ENCODE data around the gene HELZ2. TPM values are rescaled to one million over a fixed set of nuclear protein-coding genes. Genes with fewer than 3 reads are reported as not detected.
"Not testable (repeated sequence)": the region's sequence is repeated elsewhere in the genome, so short reads cannot be mapped to it uniquely, and the experiment has no call there.

HELZ2 gene
- total RNA-seq, 1 experiment from 2014 or later, result 27.5 TPM

DNA sequence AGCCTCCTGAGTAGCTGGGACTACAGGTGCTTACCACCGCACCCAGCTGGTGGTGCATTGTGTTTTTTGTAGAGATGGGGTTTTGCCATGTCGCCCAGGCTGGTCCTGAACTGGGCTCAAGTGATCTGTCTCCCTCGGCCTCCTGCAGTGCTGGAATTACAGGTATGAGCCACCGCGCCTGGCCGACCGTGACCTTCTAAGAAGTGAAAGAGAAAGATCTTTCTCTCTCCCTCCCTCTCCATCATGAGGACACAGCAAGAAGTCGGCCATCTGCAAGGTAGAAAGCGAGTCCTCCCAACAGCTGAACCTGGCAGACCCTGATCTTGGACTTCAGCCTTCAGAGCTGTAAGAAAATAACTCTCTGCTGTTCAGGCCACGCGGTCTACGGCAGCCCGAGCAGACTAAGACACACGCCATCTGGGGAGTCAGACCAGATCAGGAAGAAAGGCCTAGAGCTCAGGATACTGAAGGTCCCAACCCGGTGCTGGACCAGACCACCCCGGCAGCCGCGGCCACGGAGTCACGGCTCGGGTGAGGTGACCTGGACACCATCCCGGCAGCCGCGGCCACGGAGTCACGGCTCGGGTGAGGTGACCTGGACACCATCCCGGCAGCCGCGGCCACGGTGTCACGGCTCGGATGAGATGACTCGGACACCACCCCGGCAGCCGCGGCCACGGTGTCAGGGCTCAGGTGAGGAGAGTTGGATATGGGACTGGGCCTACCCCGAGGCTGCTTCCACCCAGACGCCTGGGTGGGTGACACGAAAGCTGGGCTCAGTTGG is 43.2 kb upstream of the HELZ2 start:
- POLR2A ChIA-PET, result interaction anchor here (0.8 to 1.0 kb wide), 2 partner anchors 17 to 24 kb away, joined by 3 to 4 read pairs; no protein-coding TSS in a partner anchor
- Mint-ChIP-seq H3K27ac (no peak overlapping the region), H3K36me3 (peaks cover 43% of the 10 kb centered on the region), H3K27me3 (ENCODE audit: low read depth) (no peaks in the 10 kb centered on the region; the same call in 1 of the 2 replicates), H3K4me3 (no peak overlapping the region), H3K9me3 (peaks cover 14% of the 10 kb centered on the region), H3K4me1 (peaks cover 2% of the 10 kb centered on the region)
- TF ChIP-seq, protein P1, sequence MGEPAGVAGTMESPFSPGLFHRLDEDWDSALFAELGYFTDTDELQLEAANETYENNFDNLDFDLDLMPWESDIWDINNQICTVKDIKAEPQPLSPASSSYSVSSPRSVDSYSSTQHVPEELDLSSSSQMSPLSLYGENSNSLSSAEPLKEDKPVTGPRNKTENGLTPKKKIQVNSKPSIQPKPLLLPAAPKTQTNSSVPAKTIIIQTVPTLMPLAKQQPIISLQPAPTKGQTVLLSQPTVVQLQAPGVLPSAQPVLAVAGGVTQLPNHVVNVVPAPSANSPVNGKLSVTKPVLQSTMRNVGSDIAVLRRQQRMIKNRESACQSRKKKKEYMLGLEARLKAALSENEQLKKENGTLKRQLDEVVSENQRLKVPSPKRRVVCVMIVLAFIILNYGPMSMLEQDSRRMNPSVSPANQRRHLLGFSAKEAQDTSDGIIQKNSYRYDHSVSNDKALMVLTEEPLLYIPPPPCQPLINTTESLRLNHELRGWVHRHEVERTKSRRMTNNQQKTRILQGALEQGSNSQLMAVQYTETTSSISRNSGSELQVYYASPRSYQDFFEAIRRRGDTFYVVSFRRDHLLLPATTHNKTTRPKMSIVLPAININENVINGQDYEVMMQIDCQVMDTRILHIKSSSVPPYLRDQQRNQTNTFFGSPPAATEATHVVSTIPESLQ (CRISPR knock-in tag; IDR thresholded peaks at IDR 0.05), result no peak
- no peak for TF ChIP-seq ZNF263 (CRISPR knock-in tag; IDR thresholded peaks at IDR 0.05; ENCODE audit: low read depth)
- no peak for TF ChIP-seq SP1 (CRISPR knock-in tag; conservative IDR thresholded peaks at IDR 0.05)
- no peak for TF ChIP-seq KAT7 (CRISPR knock-in tag; IDR thresholded peaks at IDR 0.05; ENCODE audit: borderline replicate concordance)
- no peak for TF ChIP-seq ZBTB21 (CRISPR knock-in tag; IDR thresholded peaks at IDR 0.05; ENCODE audit: borderline replicate concordance)
- no peak for TF ChIP-seq ZNF671 (CRISPR knock-in tag; IDR thresholded peaks at IDR 0.05)
- TF ChIP-seq, protein P2, sequence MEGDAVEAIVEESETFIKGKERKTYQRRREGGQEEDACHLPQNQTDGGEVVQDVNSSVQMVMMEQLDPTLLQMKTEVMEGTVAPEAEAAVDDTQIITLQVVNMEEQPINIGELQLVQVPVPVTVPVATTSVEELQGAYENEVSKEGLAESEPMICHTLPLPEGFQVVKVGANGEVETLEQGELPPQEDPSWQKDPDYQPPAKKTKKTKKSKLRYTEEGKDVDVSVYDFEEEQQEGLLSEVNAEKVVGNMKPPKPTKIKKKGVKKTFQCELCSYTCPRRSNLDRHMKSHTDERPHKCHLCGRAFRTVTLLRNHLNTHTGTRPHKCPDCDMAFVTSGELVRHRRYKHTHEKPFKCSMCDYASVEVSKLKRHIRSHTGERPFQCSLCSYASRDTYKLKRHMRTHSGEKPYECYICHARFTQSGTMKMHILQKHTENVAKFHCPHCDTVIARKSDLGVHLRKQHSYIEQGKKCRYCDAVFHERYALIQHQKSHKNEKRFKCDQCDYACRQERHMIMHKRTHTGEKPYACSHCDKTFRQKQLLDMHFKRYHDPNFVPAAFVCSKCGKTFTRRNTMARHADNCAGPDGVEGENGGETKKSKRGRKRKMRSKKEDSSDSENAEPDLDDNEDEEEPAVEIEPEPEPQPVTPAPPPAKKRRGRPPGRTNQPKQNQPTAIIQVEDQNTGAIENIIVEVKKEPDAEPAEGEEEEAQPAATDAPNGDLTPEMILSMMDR (IDR thresholded peaks at IDR 0.05), result no peak
- TF ChIP-seq CREB1 (CRISPR knock-in tag; IDR thresholded peaks at IDR 0.05), result no peak
- TF ChIP-seq, protein P3, sequence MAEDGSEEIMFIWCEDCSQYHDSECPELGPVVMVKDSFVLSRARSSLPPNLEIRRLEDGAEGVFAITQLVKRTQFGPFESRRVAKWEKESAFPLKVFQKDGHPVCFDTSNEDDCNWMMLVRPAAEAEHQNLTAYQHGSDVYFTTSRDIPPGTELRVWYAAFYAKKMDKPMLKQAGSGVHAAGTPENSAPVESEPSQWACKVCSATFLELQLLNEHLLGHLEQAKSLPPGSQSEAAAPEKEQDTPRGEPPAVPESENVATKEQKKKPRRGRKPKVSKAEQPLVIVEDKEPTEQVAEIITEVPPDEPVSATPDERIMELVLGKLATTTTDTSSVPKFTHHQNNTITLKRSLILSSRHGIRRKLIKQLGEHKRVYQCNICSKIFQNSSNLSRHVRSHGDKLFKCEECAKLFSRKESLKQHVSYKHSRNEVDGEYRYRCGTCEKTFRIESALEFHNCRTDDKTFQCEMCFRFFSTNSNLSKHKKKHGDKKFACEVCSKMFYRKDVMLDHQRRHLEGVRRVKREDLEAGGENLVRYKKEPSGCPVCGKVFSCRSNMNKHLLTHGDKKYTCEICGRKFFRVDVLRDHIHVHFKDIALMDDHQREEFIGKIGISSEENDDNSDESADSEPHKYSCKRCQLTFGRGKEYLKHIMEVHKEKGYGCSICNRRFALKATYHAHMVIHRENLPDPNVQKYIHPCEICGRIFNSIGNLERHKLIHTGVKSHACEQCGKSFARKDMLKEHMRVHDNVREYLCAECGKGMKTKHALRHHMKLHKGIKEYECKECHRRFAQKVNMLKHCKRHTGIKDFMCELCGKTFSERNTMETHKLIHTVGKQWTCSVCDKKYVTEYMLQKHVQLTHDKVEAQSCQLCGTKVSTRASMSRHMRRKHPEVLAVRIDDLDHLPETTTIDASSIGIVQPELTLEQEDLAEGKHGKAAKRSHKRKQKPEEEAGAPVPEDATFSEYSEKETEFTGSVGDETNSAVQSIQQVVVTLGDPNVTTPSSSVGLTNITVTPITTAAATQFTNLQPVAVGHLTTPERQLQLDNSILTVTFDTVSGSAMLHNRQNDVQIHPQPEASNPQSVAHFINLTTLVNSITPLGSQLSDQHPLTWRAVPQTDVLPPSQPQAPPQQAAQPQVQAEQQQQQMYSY (CRISPR knock-in tag; IDR thresholded peaks at IDR 0.05), result no peak
- no peak for TF ChIP-seq HMGA2 (CRISPR knock-in tag; IDR thresholded peaks at IDR 0.05)
- TF ChIP-seq JUN (CRISPR knock-in tag; IDR thresholded peaks at IDR 0.05), result no peak
- no peak for TF ChIP-seq NR3C1 (CRISPR knock-in tag; conservative IDR thresholded peaks at IDR 0.05; ENCODE audit: low read depth)
- no peak for TF ChIP-seq ZNF138 (CRISPR knock-in tag; conservative IDR thresholded peaks at IDR 0.05)
- TF ChIP-seq ZNF423 (CRISPR knock-in tag; IDR thresholded peaks at IDR 0.05), result no peak
- CTCF ChIA-PET, result interaction anchor here (0.6 to 1.2 kb wide), 2 partner anchors 24 to 357 kb away, joined by 3 to 5 read pairs; no protein-coding TSS in a partner anchor
- no peak for DNase-seq (ENCODE audit: low spot score)
- ATAC-seq, result no peak

DNA sequence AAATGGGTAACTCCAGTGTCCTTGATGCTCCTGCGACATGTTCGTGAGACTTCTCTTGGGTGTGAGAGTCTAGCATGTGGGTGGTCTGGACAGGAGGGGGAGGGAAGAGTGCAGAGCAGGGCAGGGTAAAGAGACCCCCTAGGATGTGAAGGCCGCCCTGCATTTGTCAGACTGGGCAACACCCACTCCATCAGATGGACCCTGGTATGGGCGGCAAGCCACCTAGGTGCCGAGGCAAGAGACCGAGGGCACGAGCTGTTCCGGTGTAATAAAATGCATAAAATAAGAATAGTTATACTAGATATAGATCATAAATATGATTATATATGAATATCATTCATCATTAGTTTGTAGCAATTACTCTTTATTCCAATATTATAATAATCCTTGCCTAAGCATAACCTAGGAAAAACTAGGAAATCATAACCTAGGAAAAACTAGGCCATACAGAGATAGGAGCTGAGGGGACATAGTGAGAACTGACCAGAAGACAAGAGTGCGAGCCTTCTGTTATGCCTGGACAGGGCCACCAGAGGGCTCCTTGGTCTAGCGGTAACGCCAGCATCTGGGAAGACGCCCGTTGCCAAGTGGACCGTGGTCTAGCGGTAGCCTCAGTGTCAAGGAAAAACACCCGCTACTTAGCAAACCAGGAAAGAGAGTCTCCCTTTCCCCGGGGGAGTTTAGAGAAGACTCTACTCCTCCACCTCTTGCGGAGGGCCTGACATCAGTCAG is 40.0 kb upstream of the HELZ2 start:
- ChIA-PET POLR2A (interaction anchor here (0.8 kb wide), 1 partner anchor 28 kb away, joined by 3 read pairs; no protein-coding TSS in a partner anchor), CTCF (interaction anchor here (1.5 kb wide), 1 partner anchor 28 kb away, joined by 8 read pairs; no protein-coding TSS in a partner anchor)
- not testable (repeated sequence) for ATAC-seq; H3K27me3 Mint-ChIP-seq (ENCODE audit: low read depth); H3K4me1 Mint-ChIP-seq; H3K27ac Mint-ChIP-seq; H3K4me3 Mint-ChIP-seq
- peaks cover 14% of the 10 kb centered on the region for H3K9me3 Mint-ChIP-seq
- H3K36me3 Mint-ChIP-seq, result peaks cover 41% of the 10 kb centered on the region
- peak; percentile 48 for DNase-seq (ENCODE audit: low spot score)
- TF ChIP-seq, protein P2 (IDR thresholded peaks at IDR 0.05), result peak; percentile 58; the same call in 1 of the 2 replicates
- 0 out of 2 replicates have a peak, but pooled peaks have one; percentile 19 for TF ChIP-seq SP1 (CRISPR knock-in tag; conservative IDR thresholded peaks at IDR 0.05)
